Measurements from ENCODE around the gene REXO4. TPM values are rescaled to one million over a fixed set of nuclear protein-coding genes. Genes with fewer than 3 reads are reported as not detected.

The REXO4 gene
- total and polyA plus RNA-seq, 9 of the 15 experiments (the other 6 are each of a cell fraction or from before 2014, with no cell fraction given): 3.4 to 72.9 (median 31.1) TPM

DNA sequence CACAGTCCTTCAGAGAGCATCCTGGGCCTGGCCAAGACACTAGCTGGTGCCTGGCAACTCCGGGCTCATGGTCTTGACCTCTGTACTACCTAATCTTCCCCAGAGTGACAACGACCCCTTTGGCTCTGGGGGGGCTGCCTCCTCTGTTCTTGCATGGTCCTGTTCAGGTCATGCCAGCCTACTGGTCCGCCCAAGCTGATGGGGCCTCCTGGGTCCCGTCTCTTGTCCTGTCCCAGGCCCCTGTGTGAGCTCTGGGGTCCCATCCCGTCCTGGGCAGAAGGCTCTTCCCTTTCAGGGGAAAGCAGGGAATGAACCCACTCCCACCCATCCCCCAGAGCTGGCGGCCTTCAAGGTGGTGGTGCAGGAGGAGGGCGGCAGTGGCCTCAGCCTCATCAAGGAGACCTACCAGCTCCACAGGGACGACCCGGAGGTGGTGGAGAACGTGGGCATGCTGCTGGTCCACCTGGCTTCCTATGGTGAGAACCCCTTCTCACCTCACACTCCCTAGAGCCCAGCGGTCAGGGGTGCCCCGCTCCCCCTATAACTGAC is 13.3 kb downstream of the REXO4 start:
- H3K4me3 ChIP-seq: no peak overlapping the region
- in situ Hi-C loops (cut with MboI): no loop called here
- H3K79me2 ChIP-seq (ENCODE audit: control insufficient read depth, insufficient read depth, low read length): no peaks in the 10 kb centered on the region
- no peaks in the 10 kb centered on the region for H3K9me1 ChIP-seq (ENCODE audit: control insufficient read depth, insufficient read depth, low read length)
- intact Hi-C loops (cut with micrococcal nuclease): no loop called here
- no peak overlapping the region for H2AFZ ChIP-seq (ENCODE audit: low read depth, low read length)
- peaks cover 62% of the 10 kb centered on the region; the same call in 2 of the 3 replicates for H3K36me3 ChIP-seq (ENCODE audit: control insufficient read depth, insufficient read depth, low read length)
- DNase-seq (ENCODE audit: extremely low read depth in 1 of 4, low spot score in 3 of 4) (no peak), FAIRE-seq (no peak), ATAC-seq (no peak)
- ChIA-PET CTCF (ENCODE audit: low intra/inter-chr PET ratio) (interaction anchor here (0.6 to 1.8 kb wide), 6 partner anchors 34 to 590 kb away, joined by 3 to 9 read pairs (median 3); no protein-coding TSS in a partner anchor), POLR2A (interaction anchor here (0.9 kb wide), 1 partner anchor 56 kb away, joined by 3 read pairs; the partner anchor contains the start of genes MED22 and RPL7A)
- no peak overlapping the region for H3K27ac ChIP-seq (ENCODE audit: extremely low read depth, low read depth, low read length)
- no peaks in the 10 kb centered on the region for H3K27me3 ChIP-seq (ENCODE audit: control insufficient read depth in 2 of 2, insufficient read depth in 2 of 2, low read length in 2 of 2)
- no peak overlapping the region for H3K4me2 ChIP-seq (ENCODE audit: insufficient read depth, low read length)
- peak; percentile 30; the same call in 1 of the 2 replicates for TF ChIP-seq MYNN (IDR thresholded peaks at IDR 0.05)
- no peak for TF ChIP-seq MYNN (CRISPR knock-in tag; IDR thresholded peaks at IDR 0.05)
- peak; percentile 53; the same call in 1 of the 2 replicates for TF ChIP-seq POLR2A (conservative IDR thresholded peaks at IDR 0.05)
- TF ChIP-seq SIN3A (IDR thresholded peaks at IDR 0.05; ENCODE audit: borderline replicate concordance in 2 of 2, control insufficient read depth in 1 of 2, low read depth in 2 of 2, low read length in 2 of 2): no peak
- TF ChIP-seq RBFOX2 (IDR thresholded peaks at IDR 0.05; ENCODE audit: low read depth, low read length): peak; percentile 27; the same call in 1 of the 2 replicates
- 0 out of 2 replicates have a peak, but pooled peaks have one; percentile 45 for TF ChIP-seq SUPT5H (IDR thresholded peaks at IDR 0.05)
- peaks cover 0 to 26% of the 10 kb centered on the region in 2 experiments; a peak in 3 of 5 replicates for H3K4me1 ChIP-seq (replicated peaks in 1 of 2; ENCODE audit: control insufficient read depth in 2 of 2, insufficient read depth in 2 of 2, low read length in 2 of 2)
- H4K20me1 ChIP-seq (replicated peaks; ENCODE audit: control insufficient read depth, insufficient read depth, low read length): peaks cover 9% of the 10 kb centered on the region
- no peaks in the 10 kb centered on the region for H3K9me3 ChIP-seq (replicated peaks; ENCODE audit: control insufficient read depth, insufficient read depth, low read depth, low read length)
- H3K9ac ChIP-seq (ENCODE audit: insufficient read depth in 1 of 2, low read depth in 2 of 2, low read length in 2 of 2): peak overlapping the region in 1 of 2 experiments; percentile 37; a peak in 1 of 4 replicates
- BruUV-seq (replicated peaks): no TSS peak
- 79% methylated on average over 9 of the region's 12 CpGs for WGBS (ENCODE audit: insufficient coverage, low coverage, missing lambda C conversion rate)
